Amniotic epithelial cell (primary cell): ENCODE data around the gene GNA14.
"Not testable (repeated sequence)": the region's sequence is repeated elsewhere in the genome, so short reads cannot be mapped to it uniquely, and the experiment has no call there.

Experiments
- DNase-seq: peaks from one replicate; pipeline ENCODE4 v3.0.0-alpha.2; 2010; ENCODE audit warnings: low read depth

Gene GNA14

DNA sequence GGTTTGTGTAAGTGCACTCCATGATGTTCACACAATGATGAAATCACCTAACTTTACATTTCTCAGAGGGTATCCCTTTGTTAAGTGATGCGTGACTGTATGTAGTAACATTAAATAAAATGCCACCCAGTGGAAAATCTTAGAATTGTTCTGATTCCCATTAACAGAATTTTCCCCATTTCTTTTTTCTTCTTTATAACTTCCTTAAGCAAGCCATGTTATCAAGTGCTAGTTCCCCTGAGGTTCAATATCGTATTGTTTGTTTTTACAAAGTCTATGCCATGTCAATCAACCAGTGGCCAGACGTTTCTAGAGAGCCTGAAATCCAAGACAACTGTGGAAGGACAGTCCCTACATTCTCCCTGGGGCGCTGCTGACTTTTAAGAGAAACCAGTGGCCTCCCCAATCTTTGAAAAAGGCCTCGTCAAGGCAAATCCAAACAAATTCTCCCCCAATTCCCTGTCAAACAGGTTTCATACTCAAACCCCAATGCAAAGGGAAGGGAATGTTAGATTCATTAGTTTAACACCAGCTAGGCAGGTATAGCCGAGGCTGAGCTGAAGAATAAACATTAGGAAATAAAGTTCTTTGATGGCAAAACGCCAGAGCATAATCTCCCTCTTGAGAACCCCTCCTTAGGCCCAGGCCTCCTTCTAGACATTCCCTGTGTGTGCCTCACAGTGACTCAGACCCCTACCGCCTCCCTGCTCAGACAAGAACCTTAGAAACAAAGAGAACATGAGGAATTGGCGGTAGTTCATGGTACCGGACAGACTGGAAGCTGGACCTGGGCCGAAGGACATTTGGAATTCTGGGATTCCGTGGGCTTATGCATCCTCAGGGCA is 198.7 kb downstream of the GNA14 start:
- peak; percentile 95 for DNase-seq

DNA sequence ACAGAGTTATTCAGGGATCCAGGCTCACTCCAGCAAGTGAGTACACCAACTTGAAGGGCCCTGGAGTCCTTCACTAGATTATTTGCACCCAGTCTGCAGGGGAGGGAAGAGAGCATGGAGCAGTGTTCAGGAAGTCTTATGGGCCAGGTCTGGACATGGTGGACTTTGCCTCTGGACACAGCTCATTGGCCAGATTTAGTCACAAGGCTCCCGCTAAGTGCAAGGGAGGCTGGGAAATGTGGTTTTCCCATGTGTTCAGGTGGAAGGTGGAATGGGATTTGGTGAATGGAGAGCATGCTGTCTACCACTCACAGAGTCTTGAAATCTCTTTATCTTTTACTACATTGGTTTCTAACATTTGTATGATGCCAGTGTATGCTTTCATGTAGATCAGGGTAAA is 200.5 kb downstream of the GNA14 start:
- DNase-seq, result no peak

- no peak for DNase-seq
Observed at GRCh38 chr9:77442436-77442835, 205.7 kb downstream of the GNA14 start.

DNA sequence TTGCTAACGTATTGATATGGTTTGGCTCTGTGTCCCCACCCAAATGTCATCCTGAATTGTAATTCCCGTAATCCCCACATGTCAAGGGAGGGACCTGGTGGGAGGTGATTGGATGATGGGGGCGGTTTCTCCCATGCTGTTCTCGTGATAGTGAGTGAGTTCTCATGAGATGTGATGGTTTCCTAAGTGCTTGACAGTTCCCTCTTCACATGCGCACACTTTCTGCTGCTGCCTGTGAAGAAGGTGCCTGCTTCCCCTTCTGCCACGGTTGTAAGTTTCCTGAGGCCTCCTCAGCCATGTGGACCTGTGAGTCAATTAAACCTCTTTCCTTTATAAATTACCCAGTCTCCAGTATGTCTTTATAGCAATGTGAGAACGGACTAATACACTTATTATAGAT is 207.0 kb downstream of the GNA14 start:
- DNase-seq, result not testable (repeated sequence)

- DNase-seq, result no peak
Observed at GRCh38 chr9:77440057-77440456, 208.1 kb downstream of the GNA14 start.

DNA sequence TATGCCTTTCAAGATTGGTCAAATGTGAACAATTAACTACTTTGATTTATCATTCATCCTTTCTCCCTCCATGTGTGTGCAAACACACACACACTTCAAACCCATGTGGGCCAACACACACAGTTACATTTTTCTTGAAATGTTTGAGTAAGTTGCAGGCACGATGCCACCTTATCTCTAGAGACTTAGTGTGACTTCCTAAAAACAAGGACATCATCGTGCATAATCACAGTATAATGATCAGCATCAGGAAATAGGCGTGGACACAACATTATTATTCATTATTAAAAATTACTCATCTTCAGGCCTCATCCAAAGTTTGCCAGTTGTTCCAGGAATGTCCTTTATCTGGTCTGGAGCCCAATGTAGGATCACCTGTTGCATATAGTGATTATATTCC is 209.5 kb downstream of the GNA14 start:
- DNase-seq, result no peak

GRCh38 chr9:77435688-77436087 is 212.4 kb downstream of the GNA14 start:
- peak; percentile 32 for DNase-seq

- no peak for DNase-seq
Observed at GRCh38 chr9:77435277-77435676, 212.8 kb downstream of the GNA14 start.

- DNase-seq, result peak; percentile 64
Observed at GRCh38 chr9:77433675-77434445, 214.3 kb downstream of the GNA14 start.

GRCh38 chr9:77432053-77432452 is 216.1 kb downstream of the GNA14 start:
- DNase-seq, result no peak

- no peak for DNase-seq
Observed at GRCh38 chr9:77429928-77430327, 218.2 kb downstream of the GNA14 start.

GRCh38 chr9:77427256-77427927 is 220.7 kb downstream of the GNA14 start:
- no peak for DNase-seq

- DNase-seq, result no peak
Observed at GRCh38 chr9:77426712-77427111, 221.4 kb downstream of the GNA14 start.

DNA sequence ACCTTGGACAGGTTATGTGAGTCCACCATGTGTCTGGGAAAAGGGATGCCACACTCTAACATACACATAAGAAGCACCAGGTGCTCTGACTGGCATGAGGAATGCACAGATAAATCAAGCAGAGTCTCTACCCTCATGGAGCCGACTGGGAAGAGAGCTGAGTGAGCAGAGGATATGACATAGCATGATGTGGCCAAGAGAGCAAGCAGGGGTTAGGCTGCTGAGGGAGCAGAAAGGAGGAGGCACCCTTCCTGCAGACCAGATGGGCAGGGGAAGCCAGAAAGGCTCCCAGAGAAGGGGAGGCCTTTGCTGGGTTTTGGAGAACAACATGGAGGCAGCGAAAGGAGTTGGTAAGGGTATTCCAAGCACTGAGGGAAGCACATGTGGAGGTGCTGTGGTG is 223.1 kb downstream of the GNA14 start:
- DNase-seq, result no peak

GRCh38 chr9:77423841-77424240 is 224.3 kb downstream of the GNA14 start:
- DNase-seq, result no peak

DNA sequence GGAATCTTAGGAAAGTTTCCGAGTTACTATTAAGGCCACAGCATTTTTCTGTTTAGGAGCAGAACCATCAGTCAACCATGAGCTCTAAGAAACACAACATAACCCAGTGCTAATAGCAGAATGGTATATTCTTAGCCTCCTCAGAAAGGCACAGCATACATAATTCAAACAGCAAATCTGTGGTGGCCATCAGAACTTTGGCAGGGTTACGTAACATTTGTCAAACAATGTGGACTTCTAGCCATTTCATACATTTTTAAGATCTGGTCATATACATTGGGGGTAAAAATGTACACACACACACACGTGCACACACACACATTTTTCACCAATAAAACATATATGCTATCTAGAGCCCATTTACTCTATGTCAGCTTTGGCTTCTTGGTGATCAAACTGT is 225.2 kb downstream of the GNA14 start:
- DNase-seq, result no peak

- DNase-seq, result no peak
Observed at GRCh38 chr9:77421506-77422265, 226.4 kb downstream of the GNA14 start.

GRCh38 chr9:77420641-77421040 is 227.5 kb downstream of the GNA14 start:
- DNase-seq, result no peak

DNA sequence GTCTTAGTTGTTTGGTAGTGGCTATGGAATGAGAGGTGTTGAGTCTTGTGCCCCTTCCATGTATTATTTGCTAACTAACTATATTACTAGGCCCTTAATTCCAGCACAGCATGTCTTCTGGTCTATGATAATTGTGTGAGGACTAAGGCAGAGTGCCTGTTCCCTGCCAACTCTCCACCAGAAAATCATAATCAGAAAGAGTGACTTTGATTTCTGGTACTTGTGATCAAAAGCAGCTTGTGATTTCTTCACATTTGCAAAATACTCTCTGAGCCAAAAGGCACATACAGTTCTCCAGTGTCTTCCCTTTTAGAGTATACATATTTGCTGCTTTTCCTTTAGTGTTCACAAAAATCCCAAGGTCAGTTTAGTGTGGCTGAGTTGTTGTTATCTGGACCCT is 229.9 kb downstream of the GNA14 start:
- DNase-seq, result no peak

- peak; percentile 82 for DNase-seq
Observed at GRCh38 chr9:77417566-77417965, 230.6 kb downstream of the GNA14 start.

DNA sequence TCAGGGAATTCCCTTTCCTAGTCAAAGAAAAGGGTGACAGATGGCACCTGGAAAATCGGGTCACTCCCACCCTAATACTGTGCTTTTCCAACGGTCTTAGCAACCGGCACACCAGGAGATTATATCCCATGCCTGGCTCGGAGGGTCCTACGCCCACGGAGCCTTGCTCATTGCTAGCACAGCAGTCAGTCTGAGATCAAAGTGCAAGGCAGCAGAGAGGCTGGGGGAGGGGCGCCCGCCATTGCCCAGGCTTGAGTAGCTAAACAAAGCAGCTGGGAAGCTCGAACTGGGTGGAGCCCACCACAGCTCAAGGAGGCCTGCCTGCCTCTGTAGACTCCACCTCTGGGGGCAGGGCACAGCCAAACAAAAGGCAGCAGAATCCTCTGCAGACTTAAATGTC is 239.6 kb downstream of the GNA14 start:
- DNase-seq, result not testable (repeated sequence)

- peak; percentile 36 for DNase-seq
Observed at GRCh38 chr9:77403239-77403638, 244.9 kb downstream of the GNA14 start.
